T-helper 2 cell treated with Interferon-gamma antibody and Interleukin-4, amounts not matched to agents 5 μg/mL and 100 μg/mL, for 36 hours (primary cell): ENCODE measurements around the gene WNT10A.
A peak's percentile ranks its signal among the peaks of the same experiment; 100 is the strongest.

Source experiments
- DNase-seq: peaks from one replicate; pipeline ENCODE4 v3.0.0; 2021; ENCODE audit warnings: low spot score
- H3K27ac Mint-ChIP-seq: one replicate; pipeline ENCODE4 v1.8.0; 2021; ENCODE audit warnings: mild to moderate bottlenecking, mixed read lengths
- H3K27me3 Mint-ChIP-seq: one replicate; pipeline ENCODE4 v1.8.0; 2021; ENCODE audit warnings: low read depth, mixed read lengths
- H3K36me3 Mint-ChIP-seq: one replicate; pipeline ENCODE4 v1.8.0; 2021; ENCODE audit warnings: low read depth, mixed read lengths
- H3K4me1 Mint-ChIP-seq: one replicate; pipeline ENCODE4 v1.8.0; 2021; ENCODE audit warnings: low read depth, mixed read lengths
- H3K4me3 Mint-ChIP-seq: one replicate; pipeline ENCODE4 v1.8.0; 2022; ENCODE audit warnings: mild to moderate bottlenecking, moderate library complexity, mixed read lengths
- H3K9me3 Mint-ChIP-seq: one replicate; pipeline ENCODE4 v1.8.0; 2021; ENCODE audit warnings: mixed read lengths

The WNT10A gene

GRCh38 chr2:218852911-218853667, 27.6 kb upstream of the WNT10A start:
- peak; percentile 44 for DNase-seq
- Mint-ChIP-seq H3K4me3 (no peak overlapping the region), H3K27ac (no peak overlapping the region), H3K36me3 (no peaks in the 10 kb centered on the region), H3K4me1 (peaks cover 5% of the 10 kb centered on the region), H3K27me3 (peaks cover 52% of the 10 kb centered on the region), H3K9me3 (no peaks in the 10 kb centered on the region)

- Mint-ChIP-seq H3K27ac (no peak overlapping the region), H3K27me3 (peaks cover 59% of the 10 kb centered on the region)
- no peak for DNase-seq
Observed at GRCh38 chr2:218853766-218854165, 26.9 kb upstream of the WNT10A start.

DNA sequence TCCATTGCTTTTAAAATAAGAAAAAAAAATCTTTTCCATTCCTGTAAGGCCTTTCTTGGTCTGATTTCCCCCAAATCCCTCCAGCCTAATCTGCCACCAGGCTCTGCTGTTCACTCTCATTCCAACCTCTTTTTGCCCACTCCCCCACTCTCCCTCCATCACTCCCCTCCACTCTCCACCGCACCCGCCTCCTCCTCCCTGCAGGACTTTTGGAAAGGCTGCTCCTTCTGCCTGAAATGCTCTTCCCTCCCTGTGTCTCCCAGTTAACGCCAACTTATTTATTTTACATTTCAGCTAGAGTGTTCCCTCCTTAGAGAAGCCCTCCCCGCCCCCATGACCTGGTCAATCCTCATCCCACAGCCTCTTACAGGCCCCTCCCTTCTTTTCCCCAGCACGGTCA, 25.8 kb upstream of the WNT10A start:
- Mint-ChIP-seq H3K9me3 (no peaks in the 10 kb centered on the region), H3K4me1 (peaks cover 5% of the 10 kb centered on the region), H3K27ac (no peak overlapping the region), H3K4me3 (no peak overlapping the region), H3K36me3 (no peaks in the 10 kb centered on the region), H3K27me3 (peaks cover 64% of the 10 kb centered on the region)
- no peak for DNase-seq

More at GRCh38 chr2:218853766-218854165, 26.9 kb upstream of the WNT10A start:
- Mint-ChIP-seq H3K36me3 (no peaks in the 10 kb centered on the region), H3K4me1 (peaks cover 5% of the 10 kb centered on the region), H3K9me3 (no peaks in the 10 kb centered on the region), H3K4me3 (no peak overlapping the region)

- Mint-ChIP-seq H3K9me3 (no peaks in the 10 kb centered on the region), H3K36me3 (no peaks in the 10 kb centered on the region), H3K4me1 (peaks cover 7% of the 10 kb centered on the region), H3K4me3 (no peak overlapping the region), H3K27me3 (peaks cover 70% of the 10 kb centered on the region), H3K27ac (no peak overlapping the region)
- no peak for DNase-seq
Observed at GRCh38 chr2:218855305-218856166, 25.1 kb upstream of the WNT10A start.

- Mint-ChIP-seq H3K27ac (no peak overlapping the region), H3K4me3 (no peak overlapping the region), H3K36me3 (no peaks in the 10 kb centered on the region), H3K9me3 (no peaks in the 10 kb centered on the region), H3K27me3 (peaks cover 77% of the 10 kb centered on the region), H3K4me1 (peaks cover 9% of the 10 kb centered on the region)
- no peak for DNase-seq
Observed at GRCh38 chr2:218856167-218856895, 24.3 kb upstream of the WNT10A start.

- no peaks in the 10 kb centered on the region for H3K9me3 Mint-ChIP-seq
Observed at GRCh38 chr2:218856896-218857243, 23.8 kb upstream of the WNT10A start.

GRCh38 chr2:218857371-218858137, 23.1 kb upstream of the WNT10A start:
- no peaks in the 10 kb centered on the region for H3K36me3 Mint-ChIP-seq
- no peak overlapping the region for H3K27ac Mint-ChIP-seq
- peaks cover 87% of the 10 kb centered on the region for H3K27me3 Mint-ChIP-seq
- no peak overlapping the region for H3K4me3 Mint-ChIP-seq
- no peak for DNase-seq
- H3K4me1 Mint-ChIP-seq, result peaks cover 9% of the 10 kb centered on the region
- no peaks in the 10 kb centered on the region for H3K9me3 Mint-ChIP-seq

More at GRCh38 chr2:218856896-218857243, 23.8 kb upstream of the WNT10A start:
- H3K4me1 Mint-ChIP-seq, result peaks cover 9% of the 10 kb centered on the region
- H3K27me3 Mint-ChIP-seq, result peaks cover 82% of the 10 kb centered on the region
- no peak for DNase-seq
- no peaks in the 10 kb centered on the region for H3K36me3 Mint-ChIP-seq
- no peak overlapping the region for H3K4me3 Mint-ChIP-seq
- no peak overlapping the region for H3K27ac Mint-ChIP-seq

DNA sequence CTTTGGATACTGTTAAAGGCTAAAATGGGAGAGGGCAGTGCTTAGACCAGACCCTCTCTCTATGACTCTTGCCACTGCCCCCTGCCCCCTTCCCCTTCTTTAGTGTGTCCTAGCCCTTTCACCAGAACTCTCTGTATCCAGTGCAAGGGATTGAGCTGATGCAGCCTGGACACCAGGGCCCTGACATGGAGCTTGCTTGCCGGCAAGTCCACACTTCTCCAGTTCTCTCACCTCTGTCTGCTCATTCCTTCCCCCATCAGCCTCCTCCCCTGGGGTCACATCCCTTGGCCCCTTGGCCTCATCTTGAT, 22.6 kb upstream of the WNT10A start:
- H3K27me3 Mint-ChIP-seq, result peaks cover 87% of the 10 kb centered on the region
- no peaks in the 10 kb centered on the region for H3K9me3 Mint-ChIP-seq
- H3K36me3 Mint-ChIP-seq, result no peaks in the 10 kb centered on the region
- H3K4me3 Mint-ChIP-seq, result no peak overlapping the region
- peaks cover 8% of the 10 kb centered on the region for H3K4me1 Mint-ChIP-seq
- no peak overlapping the region for H3K27ac Mint-ChIP-seq
- no peak for DNase-seq

DNA sequence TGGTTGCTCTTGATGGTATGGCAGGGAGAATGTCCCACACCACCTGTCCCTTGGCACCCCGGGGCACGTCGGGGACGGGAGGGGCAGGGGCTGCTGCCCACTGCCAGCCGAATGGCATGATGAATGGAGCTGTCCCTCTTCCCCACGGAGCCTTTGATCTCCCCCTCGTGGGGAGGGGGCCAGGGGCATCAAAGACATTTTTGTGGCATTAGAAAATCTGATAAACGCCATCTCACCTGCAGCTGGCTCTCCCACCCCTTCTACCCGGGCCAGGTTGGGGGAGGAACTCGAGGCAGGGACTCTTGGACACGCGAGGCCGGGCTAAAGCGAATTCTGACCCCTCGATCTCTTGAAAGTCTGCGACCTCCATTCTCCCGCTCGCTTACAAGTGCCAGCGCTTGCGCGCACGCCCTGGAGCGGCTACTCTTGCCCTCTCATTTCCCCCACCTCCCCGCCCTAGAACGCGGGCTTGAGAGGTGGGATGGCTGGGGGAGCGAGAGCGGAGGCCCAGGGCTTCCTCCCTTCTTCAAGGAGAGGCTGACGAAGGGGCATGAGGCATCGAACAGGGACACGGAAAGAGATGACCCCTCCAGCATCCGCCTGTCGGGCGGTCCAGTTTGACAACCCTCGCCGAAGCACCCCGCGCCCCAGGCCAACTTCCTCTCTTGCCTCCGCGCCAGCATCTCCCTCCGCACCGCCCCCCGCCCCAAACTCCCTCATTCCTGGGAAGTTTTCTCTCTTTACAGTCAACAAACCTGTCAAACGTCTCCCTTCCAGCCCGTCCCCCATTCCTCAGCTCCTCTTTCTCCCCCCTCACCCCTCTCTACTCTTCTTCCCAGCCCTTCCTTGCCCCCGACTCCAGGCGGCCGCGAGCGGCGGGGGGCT, 21.7 kb upstream of the WNT10A start:
- H3K36me3 Mint-ChIP-seq, result no peaks in the 10 kb centered on the region
- H3K9me3 Mint-ChIP-seq, result no peaks in the 10 kb centered on the region
- H3K27me3 Mint-ChIP-seq, result peaks cover 86% of the 10 kb centered on the region
- DNase-seq, result no peak
- H3K4me3 Mint-ChIP-seq, result peak overlapping the region; percentile 22
- peaks cover 6% of the 10 kb centered on the region for H3K4me1 Mint-ChIP-seq
- H3K27ac Mint-ChIP-seq, result no peak overlapping the region

DNA sequence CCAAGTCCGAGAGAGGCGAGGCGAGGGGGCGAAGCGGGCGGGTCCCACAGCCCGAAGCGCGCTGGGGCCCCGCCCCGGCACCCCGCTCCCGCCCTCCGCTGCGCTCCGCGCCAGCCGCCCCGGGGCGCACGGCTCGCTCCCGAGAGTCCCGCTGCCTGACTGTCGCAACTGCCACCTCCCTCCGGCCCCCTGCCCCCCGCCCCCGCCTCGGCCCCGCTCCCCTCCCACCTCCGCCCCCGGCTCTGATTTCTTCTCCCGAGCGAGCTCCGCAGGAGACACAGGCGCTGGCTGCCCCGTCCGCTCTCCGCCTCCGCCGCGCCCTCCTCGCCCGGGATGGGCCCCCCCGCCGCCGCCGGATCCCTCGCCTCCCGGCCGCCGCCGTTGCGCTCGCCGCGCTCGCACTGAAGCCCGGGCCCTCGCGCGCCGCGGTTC, 21.1 kb upstream of the WNT10A start, which contains the start of gene WNT6:
Gene WNT6 (plus strand): TSS at position 250 of the 432 bp plus-strand sequence. CDS start 233 bp downstream, outside the sequence.
- no peaks in the 10 kb centered on the region for H3K9me3 Mint-ChIP-seq
- H3K36me3 Mint-ChIP-seq, result no peaks in the 10 kb centered on the region
- peaks cover 6% of the 10 kb centered on the region for H3K4me1 Mint-ChIP-seq
- peaks cover 82% of the 10 kb centered on the region for H3K27me3 Mint-ChIP-seq
- DNase-seq, result no peak
- H3K4me3 Mint-ChIP-seq, result peak within 1 kb of the TSS; percentile 34
- no peak within 1 kb of the TSS for H3K27ac Mint-ChIP-seq

DNA sequence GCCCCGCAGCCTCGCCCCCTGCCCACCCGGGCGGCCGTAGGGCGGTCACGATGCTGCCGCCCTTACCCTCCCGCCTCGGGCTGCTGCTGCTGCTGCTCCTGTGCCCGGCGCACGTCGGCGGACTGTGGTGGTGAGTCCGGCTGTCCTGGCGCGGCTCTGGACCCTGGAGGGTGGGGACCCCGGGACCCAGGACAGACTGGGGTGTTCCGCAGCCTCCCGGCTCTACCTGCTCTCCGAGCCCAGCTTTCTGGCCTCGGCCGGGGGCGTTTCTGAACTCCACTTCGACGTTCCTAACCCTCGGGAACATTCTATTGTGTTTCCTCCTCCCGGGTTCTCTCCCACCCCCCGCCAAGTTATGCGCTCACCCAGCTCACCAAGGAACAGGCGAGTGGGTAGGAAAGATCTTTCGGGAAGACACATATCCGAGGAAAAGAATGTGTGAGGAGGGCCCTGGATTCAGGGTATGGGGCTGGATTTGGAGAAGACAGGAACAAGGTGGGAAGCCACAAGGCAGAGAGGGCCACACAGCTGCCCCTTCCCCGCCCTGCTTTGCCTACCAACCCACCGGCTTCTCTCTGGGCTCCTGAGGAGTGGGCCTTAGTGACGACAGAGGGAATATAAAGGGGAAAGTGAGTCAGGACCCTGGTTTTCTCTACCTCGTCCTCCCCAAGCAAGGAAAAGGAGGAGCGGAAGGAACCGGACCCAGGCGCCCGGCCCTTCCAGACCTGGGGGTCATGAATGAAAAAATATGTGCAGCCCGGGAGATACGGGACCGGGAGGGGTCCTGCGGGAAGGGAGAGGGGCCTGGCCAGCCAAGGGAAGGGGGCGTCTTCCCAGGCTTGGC, 20.4 kb upstream of the WNT10A start:
- Mint-ChIP-seq H3K4me3 (peak overlapping the region; percentile 34), H3K36me3 (no peaks in the 10 kb centered on the region), H3K27me3 (peaks cover 79% of the 10 kb centered on the region), H3K4me1 (peaks cover 6% of the 10 kb centered on the region), H3K9me3 (no peaks in the 10 kb centered on the region), H3K27ac (no peak overlapping the region)
- DNase-seq, result no peak

GRCh38 chr2:218860950-218861381, 19.7 kb upstream of the WNT10A start:
- Mint-ChIP-seq H3K4me3 (no peak overlapping the region), H3K36me3 (no peaks in the 10 kb centered on the region), H3K9me3 (no peaks in the 10 kb centered on the region), H3K4me1 (peaks cover 6% of the 10 kb centered on the region), H3K27me3 (peaks cover 76% of the 10 kb centered on the region), H3K27ac (no peak overlapping the region)
- no peak for DNase-seq
